Activated naive CD4-positive, alpha-beta T cell treated with Interleukin-2 at 50 U/mL for 16 hours (primary cell): ENCODE data around the gene PIP5KL1.

Experiments used
- DNase-seq: peaks from one replicate; pipeline ENCODE4 v3.0.0-alpha.2; 2020

Gene PIP5KL1

DNA sequence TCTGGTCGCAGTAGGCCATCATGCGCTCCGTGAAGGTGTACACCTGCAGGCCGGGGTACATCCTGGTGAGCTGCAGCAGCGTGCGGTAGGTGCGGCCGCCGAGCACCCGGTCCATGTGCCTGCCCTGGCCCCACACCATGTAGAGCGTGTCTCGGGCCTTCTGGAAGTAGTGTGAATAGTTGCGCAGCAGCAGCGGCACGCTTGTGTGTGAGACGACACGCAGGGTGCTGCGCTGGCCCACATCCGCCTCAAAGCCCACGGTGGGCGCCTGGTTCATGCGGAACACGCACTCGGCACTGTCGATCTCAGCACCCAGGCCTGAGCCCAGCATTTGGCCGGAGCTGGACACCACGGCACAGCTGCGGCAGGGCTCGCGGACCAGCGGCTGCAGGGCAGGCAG lies 18.3 kb downstream of the PIP5KL1 start:
- DNase-seq: no peak

- DNase-seq: no peak
Measured at GRCh38 chr9:127910613-127911205, 19.9 kb downstream of the PIP5KL1 start.

DNA sequence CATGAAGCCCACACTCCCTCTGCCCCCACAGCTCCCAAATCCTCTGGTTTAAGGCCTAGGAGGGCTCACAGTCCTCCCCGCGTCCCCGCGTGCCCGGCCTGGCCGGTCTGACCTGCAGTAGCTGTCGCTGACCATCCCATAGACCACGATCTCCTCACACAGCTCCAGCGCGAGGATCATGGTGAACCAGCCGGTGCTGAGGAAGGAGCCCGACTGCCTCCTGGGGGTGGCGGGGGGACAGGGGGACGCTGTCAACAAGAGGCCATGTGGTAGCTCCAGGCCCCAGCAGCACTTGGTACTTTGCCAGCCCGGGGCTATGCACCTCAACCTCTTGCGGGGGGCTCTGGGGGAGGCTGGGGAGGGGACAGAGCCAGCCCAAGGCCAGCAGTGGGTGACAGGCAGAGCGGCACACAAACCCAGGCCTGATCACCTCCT lies 20.7 kb downstream of the PIP5KL1 start:
- no peak for DNase-seq

- DNase-seq: no peak
Measured at GRCh38 chr9:127908660-127908926, 22.0 kb downstream of the PIP5KL1 start.

GRCh38 chr9:127907867-127908659 lies 22.5 kb downstream of the PIP5KL1 start:
- no peak for DNase-seq

GRCh38 chr9:127905788-127906191 lies 24.8 kb downstream of the PIP5KL1 start:
- peak; percentile 73 for DNase-seq

GRCh38 chr9:127905004-127905728 lies 25.4 kb downstream of the PIP5KL1 start:
- DNase-seq: peak; percentile 60

DNA sequence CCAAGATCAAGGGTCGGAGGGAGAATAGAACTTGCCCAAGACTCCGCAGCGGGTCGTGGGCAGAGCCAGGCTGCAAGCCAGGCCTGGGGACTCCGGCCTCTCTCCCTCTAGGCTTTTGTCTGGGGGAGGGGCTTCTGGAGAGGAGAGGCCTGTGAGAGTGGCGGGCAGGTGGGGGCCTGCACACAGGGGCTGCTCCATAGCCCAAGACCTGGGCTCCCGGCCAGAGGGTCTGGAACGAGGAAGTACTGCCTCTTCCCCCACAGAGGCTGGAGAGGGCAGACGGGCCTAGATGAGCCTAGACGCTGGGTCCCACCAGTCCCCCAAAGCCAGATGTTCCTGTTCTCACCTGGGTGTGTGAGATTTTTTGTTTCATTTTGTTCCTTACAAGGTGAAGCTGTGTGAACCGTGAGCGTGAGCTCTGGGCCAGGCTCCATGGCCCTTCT lies 26.0 kb downstream of the PIP5KL1 start:
- DNase-seq: peak; percentile 21

DNA sequence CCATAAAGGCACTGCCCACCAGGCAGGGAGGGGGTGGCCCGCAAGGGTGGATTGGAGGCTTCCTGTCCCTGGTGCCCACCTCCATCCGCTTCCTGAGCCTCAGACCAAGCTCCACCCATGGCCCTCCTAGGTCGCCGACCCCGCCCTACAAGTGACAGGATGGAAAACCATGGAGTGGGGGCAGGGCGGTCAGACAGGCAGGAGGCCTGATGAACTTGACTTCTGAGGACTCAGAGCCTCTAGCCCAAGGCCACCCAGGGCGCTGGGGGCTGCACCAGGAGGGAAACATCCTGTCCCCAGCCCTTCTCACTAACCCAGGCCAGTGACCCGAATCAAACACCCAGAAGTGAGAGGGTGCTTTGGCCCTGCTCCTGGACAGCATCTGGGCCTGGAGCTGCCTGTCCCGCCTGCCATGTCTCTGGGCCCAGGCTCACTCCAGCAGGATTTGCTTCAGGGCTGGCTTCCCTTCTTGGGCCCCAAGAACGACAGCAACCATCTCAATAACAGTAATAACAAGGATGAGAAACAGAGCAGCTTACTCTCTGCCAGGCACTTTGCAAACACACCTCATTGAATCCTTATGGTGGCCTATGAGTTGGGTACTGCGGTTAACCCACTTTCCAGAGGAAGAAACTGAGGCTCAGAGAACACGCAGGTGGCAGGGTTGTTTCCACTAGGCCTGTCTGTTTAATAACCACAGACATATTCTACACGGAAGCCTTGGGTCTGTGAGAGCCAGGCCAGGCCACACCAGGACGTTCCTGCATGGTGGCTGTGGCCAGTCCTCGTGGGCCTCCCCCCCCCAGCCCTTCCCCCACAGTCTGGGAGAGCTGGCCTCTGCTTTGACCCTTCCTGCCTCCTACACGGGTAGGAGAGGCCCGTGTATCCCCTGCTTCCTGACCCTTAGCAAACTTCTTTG lies 26.8 kb downstream of the PIP5KL1 start:
- DNase-seq: peak; percentile 74

GRCh38 chr9:127899128-127899943 lies 31.2 kb downstream of the PIP5KL1 start, which contains the start of gene ST6GALNAC6:
ST6GALNAC6 (minus strand) TSS chr9:127899603; CDS start chr9:127897981, 1,622 bp downstream.
- DNase-seq: peak; percentile 77

DNA sequence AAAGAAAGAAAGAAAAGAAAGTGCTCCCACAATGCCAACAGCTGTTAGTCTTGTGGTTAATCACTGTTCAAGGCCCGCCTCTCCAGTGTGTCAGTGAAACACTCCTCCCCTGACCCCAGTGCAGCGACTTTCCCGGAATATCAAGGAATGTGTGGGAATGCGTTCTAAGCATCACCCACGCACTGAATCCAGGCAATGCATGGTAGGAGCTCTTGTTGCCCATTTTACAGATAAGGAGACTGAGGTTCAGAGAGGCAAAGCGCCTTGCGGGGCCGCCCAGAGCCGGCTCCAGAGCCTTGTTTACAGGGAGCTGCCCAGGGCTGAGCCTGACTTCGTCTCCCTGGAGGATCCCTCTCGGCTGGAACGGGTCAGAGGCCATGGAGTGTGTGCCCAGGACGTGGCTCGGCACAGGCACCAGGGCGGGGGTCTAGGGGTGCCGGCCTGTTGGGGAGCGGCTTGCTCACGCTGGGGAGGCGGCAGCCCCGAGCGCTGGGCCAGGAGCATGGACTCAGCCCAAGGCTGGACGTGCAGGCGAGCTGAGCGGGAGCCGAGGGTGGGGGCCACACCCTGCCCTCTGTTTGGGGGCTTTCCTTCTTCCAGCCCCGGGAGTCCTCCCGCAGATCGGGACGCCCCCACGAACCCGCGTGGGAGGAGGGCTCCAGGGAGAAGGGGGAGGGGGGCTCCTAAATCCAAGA lies 32.0 kb downstream of the PIP5KL1 start:
- peak; percentile 26 for DNase-seq

GRCh38 chr9:127897193-127897692 lies 33.3 kb downstream of the PIP5KL1 start:
- peak; percentile 26 for DNase-seq

GRCh38 chr9:127896395-127897192 lies 34.0 kb downstream of the PIP5KL1 start:
- no peak for DNase-seq

DNA sequence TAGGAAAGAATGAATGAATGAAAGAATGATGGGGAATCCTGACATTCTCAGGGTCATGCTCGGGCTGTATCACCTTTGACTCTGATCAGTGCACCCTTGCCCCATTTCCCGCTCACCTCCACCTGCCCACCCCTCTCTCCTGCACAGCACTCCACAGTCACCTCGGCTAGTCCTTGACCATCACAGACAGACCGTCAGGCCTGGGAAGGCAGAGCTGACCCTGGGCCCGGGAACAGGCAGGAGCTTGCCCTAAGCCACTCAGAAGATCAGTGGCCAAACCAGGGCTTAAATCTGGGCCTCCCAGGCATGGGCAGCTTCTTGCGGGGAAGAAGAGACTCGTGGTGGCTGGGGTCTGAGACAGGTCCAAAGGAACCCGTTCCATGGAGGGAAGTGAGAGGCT lies 34.8 kb downstream of the PIP5KL1 start:
- DNase-seq: no peak

GRCh38 chr9:127893392-127893791 lies 37.2 kb downstream of the PIP5KL1 start:
- no peak for DNase-seq

GRCh38 chr9:127892831-127893230 lies 37.7 kb downstream of the PIP5KL1 start:
- no peak for DNase-seq

GRCh38 chr9:127890053-127890452 lies 40.5 kb downstream of the PIP5KL1 start:
- no peak for DNase-seq

DNA sequence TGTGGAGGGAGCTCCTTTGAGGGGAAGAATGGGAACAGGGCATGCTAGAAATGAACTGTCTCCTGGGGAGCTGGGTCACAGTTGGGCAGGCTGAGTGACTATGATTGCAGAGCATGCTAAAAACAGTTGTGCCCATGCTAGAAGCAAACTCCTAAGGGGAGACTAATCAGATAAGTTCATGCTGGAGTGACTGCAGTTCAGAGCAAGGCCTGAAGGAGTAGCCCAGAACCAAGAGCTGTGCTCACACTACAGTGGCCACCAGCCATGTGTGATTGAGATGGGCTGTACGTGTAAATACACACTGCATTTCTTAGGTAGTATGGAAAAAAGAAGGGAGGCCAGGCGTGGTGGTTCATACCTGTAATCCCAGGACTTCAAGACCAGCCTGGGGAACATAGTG lies 42.8 kb downstream of the PIP5KL1 start:
- DNase-seq: no peak

DNA sequence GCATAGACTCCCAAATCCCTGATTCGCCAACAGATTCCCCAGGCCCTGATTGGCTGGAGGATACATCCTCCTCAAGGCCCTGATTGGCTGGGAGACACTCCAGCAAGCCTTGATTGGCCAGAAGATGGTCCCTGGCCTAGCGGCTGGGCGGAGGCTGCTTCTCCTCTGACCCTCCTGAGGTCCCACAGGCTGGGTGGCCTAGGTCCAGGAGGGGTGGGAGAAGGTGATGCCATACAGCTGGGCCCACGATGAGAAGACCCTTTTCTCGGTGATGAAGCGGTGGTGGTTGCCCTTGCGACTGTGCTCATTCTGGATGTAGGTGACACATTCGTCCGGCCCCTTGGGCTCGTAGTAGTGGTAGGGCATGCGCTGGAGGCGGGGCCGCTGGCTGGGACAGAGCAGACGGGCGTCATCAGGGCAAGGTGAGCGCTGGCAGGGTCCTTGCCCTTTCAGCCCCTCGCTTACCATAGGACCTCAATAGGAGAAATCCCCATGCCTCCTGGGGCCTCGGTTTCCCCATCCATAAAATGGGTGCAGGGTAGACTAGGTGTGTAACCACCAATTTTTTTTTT lies 44.1 kb downstream of the PIP5KL1 start:
- DNase-seq: no peak
